RPMI7951 (cell line): Measurements from ENCODE around the gene PIK3R3. TPM values are rescaled to one million over a fixed set of nuclear protein-coding genes. Genes with fewer than 3 reads are reported as not detected.
"Not testable (repeated sequence)": the region's sequence is repeated elsewhere in the genome, so short reads cannot be mapped to it uniquely, and the experiment has no call there.

Source experiments
- DNase-seq: peaks from one replicate; pipeline ENCODE4 v3.0.0-alpha.2; 2012; ENCODE audit warnings: low read depth
- total RNA-seq: library from RNA; depleted of rRNA; stranded (reverse); fragments of >200 nt; shearing (Covaris generic); gene quantifications from 2 replicates; pipeline ENCODE4 v1.2.3, GENCODE V29; 2014

The PIK3R3 gene
- total RNA-seq, 1 experiment from 2014 or later = 10.5 TPM

DNA sequence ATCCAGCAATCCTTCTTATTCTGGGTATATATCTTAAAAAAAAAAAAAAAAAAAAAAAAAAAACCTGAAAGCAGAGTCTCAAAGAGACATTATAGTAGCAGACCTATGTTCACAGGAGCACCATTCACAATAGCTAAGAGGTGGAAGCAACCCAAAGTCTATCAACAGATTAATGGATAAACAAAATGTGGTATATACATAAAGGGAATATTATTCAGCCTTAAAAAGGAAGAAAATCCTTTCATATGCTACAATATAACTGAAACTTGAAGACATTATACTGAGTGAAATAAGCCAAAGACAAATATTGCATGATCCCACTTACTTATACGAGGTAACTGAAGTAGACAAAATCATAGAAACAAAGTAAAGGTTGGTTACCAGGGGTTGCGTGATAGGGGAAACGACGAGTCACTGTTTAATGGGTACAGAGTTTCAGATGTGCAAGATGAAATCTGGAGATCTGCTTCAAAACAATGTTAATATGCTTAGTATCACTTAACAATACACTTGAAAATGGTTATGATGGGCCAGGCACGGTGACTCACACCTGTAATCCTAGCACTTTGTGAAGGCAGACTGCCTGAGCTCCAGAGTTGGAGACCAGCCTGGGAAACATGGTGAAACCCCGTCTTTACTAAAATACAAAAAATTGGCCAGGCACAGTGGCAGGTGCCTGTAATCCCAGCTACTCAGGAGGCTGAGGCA, 29.5 kb downstream of the PIK3R3 start:
- DNase-seq = peak; percentile 3

DNA sequence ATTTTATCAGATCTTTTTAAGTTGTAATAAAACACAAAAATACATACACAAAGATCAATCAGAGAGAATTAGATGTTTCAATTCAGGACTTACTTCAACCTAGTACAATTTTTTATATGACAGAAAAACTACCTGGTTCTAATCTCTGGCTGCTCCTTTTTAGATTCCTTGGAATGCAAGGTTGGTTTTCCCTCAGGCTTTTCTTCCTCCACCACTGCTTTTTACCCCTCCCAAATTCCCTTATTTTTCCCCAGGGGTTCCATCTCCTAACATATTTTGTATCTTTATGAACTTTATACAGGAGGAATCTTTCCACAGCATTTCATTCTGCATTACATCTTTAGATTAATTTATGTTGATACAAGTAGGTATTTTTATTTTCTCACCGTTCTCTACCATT, 33.2 kb downstream of the PIK3R3 start:
- no peak for DNase-seq

DNA sequence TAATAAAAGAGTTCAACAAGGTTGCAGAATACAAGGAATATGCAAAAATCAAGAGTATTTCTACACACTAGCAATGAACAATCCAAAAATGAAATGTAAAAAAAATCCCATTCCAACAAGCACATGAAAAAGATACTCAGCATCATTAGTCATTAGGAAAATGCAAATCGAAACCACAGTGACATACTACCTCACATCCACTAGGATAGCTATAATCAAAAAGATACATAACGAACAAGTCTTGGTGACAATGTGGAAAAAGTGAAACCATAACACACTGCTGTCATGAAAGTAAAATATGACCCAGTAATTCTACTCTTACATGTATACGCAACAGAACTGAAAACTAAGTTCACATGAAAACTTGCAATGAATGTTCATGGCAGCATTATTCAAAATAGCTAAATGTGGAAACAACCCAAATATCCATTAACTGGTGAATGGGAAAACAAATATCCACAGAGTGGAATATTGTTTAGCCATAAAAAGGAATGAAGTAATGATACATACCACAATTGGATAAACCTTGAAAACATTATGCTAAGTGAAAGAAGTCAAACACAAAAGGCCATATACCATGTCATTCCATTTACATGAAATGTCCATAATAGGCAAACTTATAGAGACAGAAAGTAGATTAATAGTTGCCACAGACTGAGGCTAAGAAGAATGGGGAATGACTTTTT, 34.3 kb downstream of the PIK3R3 start:
- peak; percentile 34 for DNase-seq

- DNase-seq = no peak
Measured at GRCh38 chr1:46097149-46097472, 35.3 kb downstream of the PIK3R3 start.

DNA sequence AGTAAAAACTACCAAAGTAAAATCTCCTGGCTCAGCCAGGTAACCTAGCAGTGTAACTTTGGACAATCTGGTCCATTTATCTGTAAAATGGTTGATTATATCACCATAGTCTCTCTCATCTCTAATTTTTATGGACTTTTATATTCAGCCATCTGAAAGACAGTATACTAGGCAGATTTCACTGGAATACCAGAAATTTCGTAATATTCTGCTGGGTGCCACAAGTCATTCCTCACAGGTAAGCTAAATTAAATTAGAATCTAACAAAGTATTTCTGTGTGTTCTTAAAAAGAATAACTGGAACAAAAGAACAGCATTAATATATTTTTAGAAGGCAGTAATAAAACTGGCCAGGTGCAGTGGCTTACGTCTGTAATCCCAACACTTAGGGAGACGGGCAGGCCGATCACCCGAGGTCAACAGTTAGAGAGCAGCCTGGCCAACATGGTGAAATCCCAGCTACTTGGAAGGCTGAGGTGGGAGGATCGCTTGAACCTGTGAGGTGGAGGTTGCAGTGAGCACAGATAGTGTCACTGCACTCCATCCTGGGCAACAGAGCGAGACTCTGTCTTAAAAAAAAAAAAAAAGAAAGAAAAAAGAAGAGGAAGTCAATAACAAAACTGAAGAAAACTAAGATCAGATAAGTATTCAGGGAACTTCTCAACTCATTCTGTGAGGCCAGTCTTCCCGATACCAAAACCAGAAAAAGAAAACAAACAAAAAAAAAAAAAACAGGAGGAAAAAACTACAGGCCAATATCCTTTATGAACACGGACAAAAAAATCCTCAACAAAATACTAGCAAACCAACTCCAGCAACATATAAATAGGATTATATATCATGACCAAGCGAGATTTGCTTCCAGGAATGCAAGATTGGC, 35.9 kb downstream of the PIK3R3 start:
- no peak for DNase-seq

DNA sequence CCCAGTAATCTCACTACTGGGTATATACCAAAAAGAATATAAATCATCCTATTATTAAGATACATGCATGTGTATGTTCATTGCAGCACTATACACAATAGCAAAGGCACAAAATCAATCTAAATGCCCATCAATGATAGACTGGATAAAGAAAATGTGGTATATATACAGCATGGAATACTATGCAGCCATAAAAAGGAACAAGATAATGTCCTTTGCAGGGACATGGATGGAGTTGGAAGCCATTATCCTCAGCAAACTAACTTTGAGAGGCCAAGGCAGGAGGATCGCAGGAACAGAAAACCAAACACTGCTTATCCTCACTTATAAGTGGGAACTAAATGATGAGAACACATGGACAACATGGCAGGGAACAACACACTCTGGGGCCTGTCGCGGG, 37.3 kb downstream of the PIK3R3 start:
- DNase-seq = not testable (repeated sequence)

- no peak for DNase-seq
Measured at GRCh38 chr1:46094471-46095005, 37.9 kb downstream of the PIK3R3 start.

- not testable (repeated sequence) for DNase-seq
Measured at GRCh38 chr1:46093832-46094231, 38.6 kb downstream of the PIK3R3 start.

GRCh38 chr1:46087891-46088290, 44.5 kb downstream of the PIK3R3 start:
- DNase-seq = no peak

DNA sequence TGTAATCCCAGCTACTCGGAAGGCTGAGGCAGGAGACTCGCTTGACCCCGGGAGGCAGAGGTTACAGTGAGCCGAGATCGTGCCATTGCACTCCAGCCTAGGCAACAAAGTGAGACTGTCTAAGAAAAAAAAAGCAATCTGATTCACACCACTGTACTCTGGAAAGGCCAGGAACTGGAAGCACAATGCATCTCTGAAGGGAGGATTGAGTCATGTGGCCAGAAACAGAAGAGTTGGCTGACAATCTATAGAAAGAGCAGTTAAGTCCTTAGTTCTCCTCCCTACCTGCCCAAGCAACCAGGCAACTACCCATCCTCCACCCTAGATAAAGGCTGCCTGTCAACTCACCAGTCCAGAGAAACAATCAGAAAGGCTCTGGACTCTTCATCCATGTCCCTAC, 45.9 kb downstream of the PIK3R3 start:
- no peak for DNase-seq

- DNase-seq = peak; percentile 4
Measured at GRCh38 chr1:46084553-46085451, 47.6 kb downstream of the PIK3R3 start.

DNA sequence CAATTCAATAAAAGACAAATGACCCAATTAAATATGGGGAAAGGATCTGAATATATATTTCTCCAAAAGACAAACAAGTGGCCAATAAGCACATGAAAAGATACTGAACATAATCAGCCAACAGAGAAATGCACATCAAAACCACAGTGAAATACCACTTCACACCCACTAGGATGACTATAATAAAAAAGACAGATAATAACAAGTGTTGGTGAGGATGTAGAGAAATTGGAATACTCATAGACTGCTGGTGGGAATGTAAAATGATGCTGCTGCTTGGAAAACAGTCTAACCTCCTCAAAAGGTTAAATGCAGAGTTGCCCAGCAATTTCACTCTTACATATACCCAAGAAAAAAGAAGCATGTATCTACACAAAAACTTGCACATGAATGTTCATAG, 48.9 kb downstream of the PIK3R3 start:
- no peak for DNase-seq

GRCh38 chr1:46081619-46082018, 50.8 kb downstream of the PIK3R3 start:
- DNase-seq = no peak

DNA sequence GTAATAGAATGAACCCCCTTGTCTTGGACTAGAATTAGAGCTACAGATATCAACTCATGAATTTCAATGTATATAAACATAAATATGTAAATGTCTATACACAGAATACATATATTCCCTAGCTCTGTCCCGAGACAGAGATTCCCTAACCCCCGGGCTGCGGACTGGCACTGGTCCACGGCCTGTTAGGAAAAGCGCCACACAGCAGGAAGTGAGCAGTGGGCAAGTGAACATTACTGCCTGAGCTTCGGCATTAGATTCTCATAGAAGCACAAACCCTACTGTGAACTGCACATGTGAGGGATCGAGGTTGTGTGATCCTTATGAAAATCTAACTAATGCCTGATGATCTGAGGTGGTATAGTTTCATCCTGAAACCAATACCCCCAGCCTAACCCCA, 51.2 kb downstream of the PIK3R3 start:
- DNase-seq = no peak

- no peak for DNase-seq
Measured at GRCh38 chr1:46080257-46080656, 52.2 kb downstream of the PIK3R3 start.

- DNase-seq = no peak
Measured at GRCh38 chr1:46077644-46078043, 54.8 kb downstream of the PIK3R3 start.

DNA sequence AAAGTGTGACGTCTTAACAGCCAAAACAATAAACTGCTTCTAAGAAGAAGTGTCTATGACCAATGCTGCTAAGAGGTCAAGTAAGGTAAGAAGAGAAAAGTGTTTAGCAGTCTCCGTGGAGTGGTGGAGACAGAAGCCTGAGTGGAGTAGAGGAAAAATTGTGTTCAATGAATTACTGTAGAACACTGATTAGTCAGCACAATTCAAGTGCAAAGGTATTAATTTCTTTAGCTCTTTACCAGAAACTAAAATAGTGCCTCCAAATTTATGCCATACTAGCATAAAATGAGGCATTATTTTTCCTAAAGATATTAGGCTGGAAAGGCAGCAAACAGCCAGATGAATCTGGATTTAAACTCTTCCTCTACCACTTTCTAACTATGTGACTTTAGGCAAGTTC, 56.1 kb downstream of the PIK3R3 start:
- DNase-seq = no peak

DNA sequence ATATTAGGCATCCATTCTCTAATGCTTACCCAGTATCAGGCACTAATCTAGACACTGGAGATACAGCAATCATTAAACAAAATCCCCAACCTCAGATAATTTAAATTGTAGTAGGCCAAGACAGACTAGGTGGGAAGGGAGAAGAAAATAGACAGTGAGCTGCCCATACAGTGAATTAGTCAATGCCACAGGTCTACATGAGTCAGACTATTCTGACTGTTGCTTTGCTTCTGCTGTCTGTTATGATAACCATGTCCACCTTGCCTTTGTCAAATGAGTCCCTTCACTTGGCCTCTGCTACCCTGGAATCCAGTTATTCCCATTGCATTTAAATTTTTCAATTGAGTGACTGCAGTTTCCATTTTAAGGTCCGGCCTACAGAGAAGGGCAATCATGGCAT, 59.5 kb downstream of the PIK3R3 start:
- DNase-seq = no peak

DNA sequence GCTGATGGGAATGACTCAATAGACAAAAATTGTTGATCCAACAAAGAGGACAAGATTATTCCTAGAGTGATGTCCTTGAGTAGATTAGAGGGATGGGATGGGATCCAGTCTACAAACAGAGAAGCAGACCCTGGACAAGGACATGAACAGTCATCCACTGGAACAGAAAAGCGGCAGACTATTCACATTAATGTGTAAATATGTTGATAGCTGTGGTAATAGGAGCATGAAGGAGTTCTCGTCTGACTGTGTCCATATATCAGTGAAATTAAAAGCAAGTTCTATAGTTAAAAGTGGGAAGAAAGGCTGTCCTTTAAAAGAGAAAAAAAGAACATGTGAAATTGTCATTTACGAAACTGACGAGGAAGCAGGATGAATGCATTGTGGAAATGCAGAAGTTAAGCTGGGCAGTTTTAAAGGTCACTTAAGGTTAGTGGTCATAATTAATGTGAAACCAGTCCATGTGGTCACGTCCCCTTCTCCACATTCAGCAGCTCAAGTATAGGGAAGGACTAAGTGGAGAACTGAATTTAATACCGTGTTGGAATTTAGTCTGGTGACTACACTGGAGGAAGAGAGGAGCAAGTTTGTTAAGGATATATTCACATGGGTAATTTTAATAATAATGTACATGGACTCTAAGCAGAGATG, 62.1 kb downstream of the PIK3R3 start:
- no peak for DNase-seq

GRCh38 chr1:46068525-46068924, 63.9 kb downstream of the PIK3R3 start:
- DNase-seq = no peak

DNA sequence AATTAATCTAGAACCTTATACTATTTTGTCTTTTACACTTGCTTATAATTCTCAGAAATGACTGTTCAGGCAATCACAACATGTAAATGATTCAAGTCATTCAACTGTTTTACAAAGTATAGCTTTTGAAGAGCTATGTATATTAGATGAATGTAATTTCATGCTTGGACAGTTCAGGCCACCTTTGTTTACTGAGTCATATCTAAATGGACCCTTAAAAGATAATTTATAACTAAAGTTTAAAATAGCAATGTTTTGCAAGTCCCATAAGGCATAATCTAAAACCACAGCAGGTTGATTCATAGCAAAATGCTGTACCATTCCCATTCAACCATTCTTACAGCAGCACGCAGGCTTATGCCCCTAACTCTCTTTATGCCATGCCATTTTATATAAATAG, 64.8 kb downstream of the PIK3R3 start:
- no peak for DNase-seq
